Occipital lobe (tissue), 2 donors: ENCODE data around the gene SERAC1. TPM values are rescaled to one million over a fixed set of nuclear protein-coding genes. Genes with fewer than 3 reads are reported as not detected.
"Not testable (repeated sequence)": the region's sequence is repeated elsewhere in the genome, so short reads cannot be mapped to it uniquely, and the experiment has no call there.

ENCODE experiments used
- DNase-seq: peaks from one replicate; lab custom pipeline; 2025; lab: John Stamatoyannopoulos, UW
- total RNA-seq: library from RNA; depleted of rRNA; stranded (reverse); fragments of >200 nt; gene quantifications from one replicate; pipeline ENCODE4 v1.2.3, GENCODE V29; 2014

The SERAC1 gene
- total RNA-seq: 16.8 TPM

DNA sequence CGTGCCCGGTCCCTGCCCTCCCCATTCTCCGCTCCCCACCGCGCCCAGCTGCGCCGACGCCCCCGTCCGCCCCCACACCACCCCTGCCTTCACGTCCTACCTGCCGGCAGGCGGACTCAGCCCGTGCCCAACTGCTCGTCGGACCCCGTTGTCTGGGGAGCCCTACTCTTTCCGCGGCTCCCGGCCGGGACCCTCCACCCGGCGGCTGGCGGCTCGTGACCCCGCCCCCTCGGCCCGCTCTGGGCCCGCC, at the start of gene SERAC1:
TSS of gene SERAC1 (minus strand) at position 223 of the 250 bp plus-strand sequence. CDS start 9,899 bp downstream, outside the sequence.
- no peak for DNase-seq

DNA sequence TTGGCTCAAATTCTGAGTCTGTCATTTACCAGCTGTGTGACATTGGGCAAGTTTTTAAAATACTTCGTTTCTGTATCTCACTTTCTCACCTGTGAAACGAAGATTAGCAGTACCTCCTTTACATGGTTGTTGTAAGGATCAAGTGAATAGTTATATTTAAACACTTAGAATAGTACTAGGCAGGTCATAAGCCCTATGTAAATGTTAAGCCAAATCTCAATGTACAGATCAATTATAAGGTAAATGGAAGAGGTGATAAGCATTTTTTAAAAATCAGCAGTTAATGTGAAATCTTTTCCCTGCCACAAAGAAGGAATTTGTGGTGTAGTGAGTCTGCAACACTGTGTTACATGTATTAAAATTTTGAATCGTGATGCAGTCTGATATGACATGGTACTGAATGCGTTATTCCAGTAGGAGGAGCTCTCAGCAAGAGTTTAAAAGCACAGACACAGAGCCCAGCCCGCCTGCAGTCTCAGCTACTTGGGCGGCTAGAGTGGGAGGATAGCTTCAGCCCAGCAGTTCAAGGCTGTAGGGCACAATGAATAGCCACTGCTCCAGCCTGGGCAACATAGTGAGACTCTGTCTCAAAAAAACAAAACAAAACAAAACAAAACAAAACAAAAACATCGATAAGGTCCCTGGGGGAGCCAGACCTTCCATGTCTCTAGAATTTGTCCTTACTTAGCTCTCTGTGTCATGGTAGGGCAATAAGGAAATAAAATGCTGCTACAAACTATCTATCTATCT, 46.0 kb upstream of the SERAC1 start:
- peak; percentile 50 for DNase-seq

DNA sequence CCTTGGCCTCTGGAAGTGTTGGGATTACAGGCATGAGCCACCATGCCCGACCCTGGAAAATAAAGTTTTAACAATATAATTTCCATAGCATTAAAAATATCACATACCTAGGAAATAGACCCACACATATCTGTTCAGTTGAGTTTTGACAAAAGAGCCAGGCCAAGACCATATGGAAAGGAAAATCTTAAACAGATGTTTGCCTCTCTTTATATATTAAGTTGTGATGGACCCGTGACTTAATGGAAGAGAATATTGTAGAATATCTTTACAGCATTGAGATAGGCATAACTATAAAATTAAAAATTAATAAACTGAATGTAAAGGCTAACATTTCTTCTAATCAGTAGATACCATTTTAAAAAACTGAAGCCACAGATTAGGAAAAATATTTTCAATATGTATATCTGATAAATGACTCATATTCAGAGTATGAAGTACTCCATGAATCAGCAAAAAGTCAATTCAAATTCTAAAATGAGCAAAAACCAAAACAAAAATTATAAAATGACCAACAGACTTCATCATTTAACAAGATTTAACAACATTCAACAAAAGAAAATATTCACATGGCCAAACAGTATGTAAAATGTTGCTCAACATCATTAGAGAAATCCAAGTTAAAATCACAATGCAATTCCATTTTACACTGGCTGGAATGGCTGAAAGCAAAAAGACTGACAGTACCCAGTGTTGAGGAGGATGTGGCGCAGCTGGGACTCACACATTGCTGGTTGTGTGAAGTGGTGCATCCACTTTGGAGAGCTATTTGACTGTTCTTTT, 43.4 kb upstream of the SERAC1 start:
- DNase-seq: no peak

DNA sequence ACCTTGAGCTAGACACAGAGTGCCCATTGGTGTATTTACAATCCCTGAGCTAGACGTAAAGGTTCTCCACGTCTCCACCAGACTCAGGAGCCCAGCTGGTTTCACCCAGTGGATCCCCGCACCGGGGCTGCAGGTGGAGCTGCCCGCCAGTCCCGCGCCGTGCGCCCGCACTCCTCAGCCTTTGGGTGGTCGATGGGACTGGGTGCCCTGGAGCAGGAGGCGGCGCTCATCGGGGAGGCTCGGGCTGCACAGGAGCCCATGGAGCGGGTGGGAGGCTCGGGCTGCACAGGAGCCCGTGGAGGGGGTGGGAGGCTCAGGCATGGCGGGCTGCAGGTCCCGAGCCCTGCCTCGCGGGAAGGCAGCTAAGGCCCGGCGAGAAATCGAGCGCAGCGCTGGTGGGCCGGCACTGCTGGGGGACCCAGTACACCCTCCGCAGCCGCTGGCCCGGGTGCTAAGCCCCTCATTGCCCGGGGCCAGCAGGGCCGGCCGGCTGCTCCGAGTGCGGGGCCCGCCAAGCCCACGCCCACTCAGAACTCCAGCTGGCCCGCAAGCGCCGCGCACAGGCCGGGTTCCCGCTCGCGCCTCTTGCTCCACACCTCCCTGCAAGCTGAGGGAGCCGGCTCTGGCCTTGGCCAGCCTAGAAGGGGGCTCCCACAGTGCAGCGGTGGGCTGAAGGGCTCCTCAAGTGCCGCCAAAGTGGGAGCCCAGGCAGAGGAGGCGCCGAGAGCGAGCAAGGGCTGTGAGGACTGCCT, 41.7 kb upstream of the SERAC1 start:
- not testable (repeated sequence) for DNase-seq

DNA sequence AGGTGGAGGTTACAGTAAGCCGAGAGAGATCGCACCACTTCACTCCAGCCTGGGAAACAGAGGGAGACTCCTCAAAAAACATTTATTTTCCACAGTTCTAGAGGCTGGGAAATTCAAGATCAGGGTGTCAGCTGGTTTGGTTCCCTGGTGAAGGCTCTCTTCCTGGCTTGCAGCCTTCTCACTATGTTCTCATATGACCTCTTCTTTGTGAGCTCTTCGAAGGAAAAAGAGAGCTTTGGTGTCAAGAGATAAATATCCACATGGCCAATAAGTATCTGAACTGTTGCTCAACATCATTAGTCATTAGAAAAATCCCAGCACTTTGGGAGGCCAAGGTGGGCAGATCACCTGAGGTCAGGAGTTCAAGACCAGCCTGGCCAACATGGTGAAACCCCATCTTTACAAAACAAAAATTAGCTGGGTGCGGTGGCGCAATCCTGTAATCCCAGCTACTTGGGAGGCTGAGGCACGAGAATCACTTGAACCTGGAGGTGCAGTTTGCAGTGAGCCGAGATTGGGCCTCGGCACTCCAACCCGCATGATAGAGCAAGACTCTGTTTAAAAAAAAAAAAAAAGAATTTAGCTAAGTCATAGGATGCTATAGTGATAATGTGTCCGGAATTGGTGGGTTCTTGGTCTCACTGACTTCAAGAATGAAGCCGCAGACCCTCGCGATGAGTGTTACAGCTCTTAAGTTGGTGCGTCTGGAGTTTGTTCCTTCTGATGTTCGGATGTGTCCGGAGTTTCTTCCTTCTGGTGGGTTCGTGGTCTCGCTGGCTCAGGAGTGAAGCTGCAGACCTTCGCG, 40.4 kb upstream of the SERAC1 start:
- DNase-seq: not testable (repeated sequence)

DNA sequence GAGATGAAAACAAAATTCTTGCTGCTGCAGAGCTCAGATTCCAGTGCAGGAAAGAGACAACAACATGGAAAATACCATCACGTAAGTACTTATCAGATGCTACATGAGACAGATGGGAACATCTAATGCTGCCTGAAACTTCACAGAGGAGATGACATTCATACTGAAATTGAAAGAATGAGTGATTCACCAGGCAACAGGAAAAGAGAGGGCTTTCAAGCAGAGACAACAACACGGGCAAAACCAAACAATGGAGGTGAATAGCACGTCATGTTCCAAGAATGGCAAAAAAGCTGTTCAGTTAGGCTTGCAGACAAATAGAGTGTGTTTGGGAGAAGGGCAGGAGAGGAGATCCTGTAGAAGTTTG, 39.3 kb upstream of the SERAC1 start:
- DNase-seq: no peak

DNA sequence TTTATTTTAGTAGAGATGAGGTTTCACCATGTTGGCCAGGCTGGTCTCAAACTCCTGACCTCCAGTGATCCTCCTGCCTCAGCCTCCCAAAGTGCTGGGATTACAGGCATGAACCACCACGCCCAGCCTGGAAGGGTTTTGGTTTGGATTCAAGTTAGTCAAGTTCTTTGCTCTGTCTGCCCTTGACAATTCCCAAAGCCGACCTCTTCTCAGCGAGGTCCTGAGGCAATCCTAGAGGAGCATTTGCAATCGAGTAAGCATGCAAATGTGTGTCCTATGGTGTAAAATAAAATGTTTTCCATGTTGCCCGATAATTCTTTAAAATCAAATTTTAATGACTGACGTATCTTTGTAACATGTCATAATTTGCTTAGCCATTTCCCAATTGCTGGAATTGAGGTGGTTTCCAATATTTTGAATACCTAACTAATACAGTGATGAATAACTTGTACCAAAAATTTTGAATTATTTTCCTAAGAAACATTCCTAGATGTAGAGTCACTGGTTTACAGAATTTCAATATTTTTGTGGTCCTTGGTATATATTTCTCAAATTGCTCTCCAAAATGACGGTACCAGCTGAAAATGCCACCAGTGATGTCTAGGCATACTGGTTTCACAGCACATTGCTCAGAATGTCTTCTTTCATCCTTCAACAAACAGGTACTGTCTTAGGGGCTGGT, 38.8 kb upstream of the SERAC1 start:
- no peak for DNase-seq

DNA sequence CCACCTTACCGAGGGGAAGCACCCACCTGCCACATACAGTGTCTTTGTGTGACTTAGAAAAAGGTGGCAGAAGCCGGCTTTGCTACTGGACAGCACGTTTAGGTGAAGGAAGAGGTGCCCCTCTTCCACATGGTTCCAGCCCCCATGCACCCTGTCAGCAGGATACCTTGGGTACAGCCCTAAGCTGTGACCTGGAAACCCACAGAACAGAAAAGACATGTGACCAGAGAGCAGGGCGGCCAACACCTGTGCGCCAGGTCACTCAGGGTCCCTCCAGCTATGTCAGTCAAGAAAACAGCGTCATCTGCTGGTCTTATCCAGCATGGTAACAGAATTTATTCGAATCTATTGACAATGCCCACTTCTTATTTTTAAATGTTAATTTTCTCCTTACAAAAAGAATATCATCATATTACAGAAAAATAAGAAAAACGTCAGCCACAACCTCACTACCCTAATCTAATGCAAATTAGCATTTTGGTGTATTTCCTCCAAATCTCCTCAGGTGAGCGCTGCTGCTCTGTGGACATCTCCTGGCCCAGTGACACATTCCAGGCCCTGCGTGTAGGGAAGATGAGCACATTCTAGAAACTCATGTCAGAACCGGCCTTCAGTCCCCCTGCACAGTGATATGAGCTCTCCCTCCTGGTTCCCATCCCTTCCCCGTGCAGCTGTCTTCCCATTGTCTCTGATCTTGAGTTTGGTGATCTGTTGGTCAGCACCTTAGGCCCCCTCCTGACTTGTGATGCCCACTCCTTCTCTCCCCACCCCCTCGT, 37.3 kb upstream of the SERAC1 start:
- no peak for DNase-seq

DNA sequence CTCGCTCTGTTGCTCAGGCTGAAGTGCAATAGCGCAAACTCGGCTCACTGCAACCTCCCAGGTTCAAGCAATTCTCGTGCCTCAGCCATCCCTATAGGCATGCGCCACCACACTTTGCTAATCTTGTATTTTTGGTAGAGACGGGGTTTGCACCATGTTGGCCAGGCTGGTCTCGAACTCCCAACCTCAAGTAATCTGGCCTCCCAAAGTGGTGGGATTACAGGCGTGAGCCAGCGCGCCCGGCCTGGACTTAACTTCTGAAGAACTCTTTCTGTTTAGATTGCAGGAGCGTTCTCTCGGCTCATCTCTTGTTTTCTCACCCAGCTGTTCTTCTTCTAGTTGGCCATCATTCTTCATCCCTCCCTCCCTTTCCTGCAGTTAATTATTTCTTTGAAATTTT, 30.4 kb upstream of the SERAC1 start:
- no peak for DNase-seq

DNA sequence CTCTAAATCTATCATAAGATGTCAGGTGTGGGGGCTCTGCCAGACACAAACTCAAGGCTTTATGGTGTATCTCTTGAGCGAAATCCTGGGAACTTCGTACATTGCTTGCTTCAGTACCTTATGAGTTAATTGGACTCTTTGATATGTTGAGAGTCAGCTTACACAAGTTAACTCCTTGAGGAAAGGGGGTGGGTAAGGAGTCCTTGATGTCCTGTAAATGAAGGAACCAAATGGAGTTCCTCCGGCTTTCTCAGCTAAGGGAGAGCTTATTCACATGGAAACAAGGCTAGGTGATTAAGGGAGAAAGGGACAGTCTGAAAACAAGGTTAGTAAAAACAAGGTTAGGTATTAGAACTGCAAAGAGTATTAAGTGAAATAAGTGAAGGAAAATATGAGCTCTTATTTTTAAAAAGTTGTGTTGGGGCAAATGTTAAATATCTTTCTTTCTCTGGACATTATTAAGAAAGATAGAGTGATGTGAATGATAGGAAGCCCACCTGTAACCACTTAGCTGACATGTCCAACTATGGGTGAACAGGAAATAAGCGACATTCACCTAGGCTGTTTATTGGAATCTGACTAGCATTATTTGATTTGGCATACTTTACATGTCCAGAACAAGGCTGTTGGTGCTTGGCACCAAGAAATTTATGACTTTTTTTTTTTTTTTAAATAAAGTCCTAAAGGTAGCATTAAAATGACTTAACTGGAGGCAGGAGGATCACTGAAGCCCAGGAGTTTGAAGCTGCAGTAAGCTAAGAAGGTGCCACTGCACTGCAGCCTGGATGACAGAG, 26.6 kb upstream of the SERAC1 start:
- DNase-seq: no peak

DNA sequence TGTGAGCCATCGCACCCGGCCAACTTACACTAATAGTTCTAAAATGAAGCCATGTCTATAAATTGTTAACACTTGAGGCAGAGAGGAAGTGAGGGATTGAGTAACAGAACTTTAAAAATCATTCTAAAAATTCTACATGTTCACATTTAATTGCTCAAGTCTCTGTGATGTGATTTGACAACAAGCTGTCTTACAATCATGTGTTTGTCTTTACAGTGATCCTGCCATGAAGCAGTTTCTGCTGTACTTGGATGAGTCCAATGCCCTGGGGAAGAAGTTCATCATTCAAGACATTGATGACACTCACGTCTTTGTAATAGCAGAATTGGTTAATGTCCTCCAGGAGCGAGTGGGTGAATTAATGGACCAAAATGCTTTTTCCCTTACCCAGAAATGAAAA, 23.7 kb upstream of the SERAC1 start:
- DNase-seq: no peak

DNA sequence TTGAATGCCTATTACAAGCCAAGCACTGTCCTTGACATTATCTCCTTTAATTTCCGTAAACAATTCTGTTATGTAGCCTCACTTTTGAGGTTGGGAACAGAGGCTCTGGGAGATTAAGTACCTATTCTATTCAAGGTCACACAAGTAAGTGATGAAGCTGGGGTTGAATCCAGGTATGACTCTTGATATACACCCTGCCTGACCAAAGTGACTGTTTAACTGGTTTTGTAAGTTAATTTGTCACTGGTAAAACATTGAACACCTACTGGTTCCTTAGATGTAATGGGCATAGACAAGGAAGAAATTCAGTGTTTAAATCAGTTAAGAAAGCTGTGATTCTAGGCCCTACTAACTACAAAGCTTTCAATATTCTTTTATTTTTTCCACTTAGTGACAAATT, 23.0 kb upstream of the SERAC1 start:
- DNase-seq: no peak

DNA sequence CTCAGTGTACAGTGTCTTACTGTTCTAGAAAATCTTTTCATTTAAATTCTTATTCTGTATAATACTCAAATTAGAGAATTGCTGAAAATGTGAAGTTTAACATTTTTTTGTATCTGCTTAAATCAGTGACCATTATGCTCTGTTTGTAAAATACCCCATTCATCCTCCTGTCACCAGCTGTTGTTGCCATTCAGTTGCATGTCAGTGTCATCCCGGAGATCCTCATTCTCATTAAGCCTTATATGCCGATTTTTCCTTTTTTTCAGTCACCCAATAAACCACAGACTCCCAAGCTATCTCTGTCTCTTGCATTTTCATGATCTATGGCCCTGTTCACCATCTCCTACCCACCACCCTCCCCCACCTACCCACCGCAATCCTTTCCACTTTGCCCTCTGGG, 20.5 kb upstream of the SERAC1 start:
- no peak for DNase-seq

DNA sequence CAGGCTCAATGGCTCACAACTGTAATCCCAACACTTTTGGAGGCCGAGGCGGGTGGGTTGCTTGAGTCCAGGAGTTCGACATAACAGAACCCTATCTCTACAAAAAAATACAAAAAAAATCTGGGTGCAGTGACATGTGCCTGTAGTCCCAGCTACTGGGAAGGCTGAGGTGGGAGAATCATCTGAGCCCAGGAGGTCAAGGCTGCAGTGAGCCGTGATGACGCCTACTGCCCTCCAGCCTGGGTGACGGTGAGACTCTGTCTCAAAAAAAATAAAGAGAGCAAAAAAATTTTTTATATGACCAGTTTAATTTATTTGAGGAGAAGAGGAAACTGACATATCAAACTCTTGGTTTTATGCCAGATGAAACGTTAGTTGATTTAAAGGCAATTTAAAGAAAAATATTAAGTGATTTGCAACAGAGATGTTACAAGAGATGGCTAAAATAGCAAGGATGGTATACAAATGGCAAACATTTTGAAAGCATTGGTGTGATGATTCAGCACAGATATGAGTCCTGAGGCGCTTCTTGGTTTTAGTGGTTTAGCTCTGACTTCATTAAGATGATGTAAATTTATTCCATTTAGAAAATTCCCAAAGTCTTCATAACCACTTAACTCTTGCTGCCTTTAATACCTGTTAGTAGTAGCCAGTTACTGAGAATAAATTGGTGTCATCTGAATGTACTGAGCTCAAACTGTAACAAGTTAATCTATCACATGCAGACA, 17.8 kb upstream of the SERAC1 start:
- no peak for DNase-seq

DNA sequence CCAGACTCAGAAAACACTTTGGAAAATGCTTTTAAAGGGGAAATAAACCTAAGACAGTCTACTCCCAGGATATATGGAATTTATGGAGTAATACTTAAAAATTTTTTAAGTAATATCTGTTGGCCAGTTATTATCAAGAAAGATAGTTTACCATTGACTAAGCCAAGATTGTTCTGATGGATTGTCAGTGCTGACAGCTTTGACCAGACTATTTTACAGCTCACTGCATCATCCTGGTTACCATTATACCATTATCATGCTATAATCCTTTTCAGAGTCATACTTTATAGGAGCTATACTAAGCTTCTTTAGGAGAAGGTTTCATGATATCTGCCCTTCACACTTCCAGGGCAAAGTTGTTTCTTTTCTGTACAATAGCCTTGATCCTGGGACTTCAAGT, 16.5 kb upstream of the SERAC1 start:
- DNase-seq: no peak

DNA sequence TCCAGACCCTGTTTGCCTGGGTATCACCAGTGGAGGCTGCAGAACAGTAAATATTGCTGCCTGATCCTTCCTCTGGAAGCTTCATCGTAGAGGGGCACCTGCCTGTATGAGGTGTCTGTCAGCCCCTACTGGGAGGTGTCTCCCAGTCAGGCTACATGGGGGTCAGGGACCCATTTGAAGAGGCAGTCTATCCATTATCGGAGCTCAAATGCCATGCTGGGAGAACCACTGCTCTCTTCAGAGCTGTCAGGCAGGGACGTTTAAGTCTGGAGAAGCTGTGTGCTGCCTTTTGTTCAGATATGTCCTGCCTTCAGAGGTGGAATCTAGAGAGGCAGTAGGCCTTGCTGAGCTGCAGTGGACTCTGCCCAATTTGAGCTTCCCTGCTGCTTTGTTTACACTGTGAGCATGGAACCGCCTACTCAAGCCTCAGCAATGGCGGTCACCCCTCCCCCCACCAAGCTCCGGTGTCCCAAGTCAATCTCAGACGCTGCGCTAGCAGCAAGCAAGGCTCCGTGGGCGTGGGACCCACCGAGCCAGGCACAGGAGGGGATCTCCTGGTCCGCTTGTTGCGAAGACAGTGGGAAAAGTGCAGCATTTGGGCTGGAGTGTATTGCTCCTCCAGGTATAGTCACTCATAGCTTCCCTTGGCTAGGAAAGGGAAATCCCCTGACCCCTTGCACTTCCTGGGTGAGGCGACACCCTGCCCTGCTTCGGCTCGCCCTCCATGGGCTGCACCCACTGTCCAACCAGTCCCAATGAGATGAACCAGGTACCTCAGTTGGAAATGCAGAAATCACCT, 15.3 kb upstream of the SERAC1 start:
- not testable (repeated sequence) for DNase-seq

DNA sequence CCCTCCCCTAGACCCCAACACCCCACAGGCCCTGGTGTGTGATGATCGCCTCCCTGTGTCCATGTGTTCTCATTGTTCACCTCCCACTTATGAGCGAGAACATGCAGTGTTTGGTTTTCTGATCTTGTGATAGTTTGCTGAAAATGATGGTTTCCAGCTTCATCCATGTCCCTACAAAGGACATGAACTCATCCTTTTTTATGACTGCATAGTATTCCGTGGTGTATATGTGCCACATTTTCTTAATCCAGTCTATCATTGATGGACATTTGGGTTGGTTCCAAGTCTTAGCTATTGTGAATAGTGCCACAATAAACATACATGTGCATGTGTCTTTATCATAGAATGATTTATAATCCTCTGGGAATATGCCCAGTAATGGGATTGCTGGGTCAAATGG, 9.7 kb upstream of the SERAC1 start:
- not testable (repeated sequence) for DNase-seq

DNA sequence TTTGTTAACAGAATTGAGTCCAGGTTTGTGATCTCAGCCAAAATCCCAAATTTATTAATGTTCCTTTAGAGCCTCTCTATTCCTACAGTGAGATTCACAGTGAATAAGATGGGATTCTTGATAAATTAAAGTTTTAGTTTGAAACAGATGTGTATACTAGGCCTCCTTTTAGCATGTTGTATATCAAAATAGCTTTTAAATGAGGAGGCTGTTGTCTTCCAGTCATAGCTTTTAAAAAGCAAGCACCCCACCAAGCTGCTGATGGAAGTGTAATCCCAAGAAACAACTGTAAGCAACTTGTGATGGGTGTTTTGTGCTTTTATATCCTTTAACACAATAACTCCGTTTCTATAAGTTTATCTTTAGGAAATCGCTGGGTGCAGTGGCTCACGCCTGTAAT, 7.0 kb upstream of the SERAC1 start:
- DNase-seq: no peak
